HepG2 (cell line): ENCODE measurements around the gene KRTAP9-4.
"Not testable (repeated sequence)": the region's sequence is repeated elsewhere in the genome, so short reads cannot be mapped to it uniquely, and the experiment has no call there.

Experiments
- HNRNPL ChIP-seq: fragments of 200-400 bp; formaldehyde crosslinking; IDR thresholded peaks from 2 replicates; pipeline ENCODE4 v1.6.1; 2017; ENCODE audit warnings: mild to moderate bottlenecking, low read depth, low read length
- ZBTB1 ChIP-seq: sonication (generic); formaldehyde crosslinking; IDR thresholded peaks from 2 replicates; pipeline ENCODE4 v1.4.0; 2020; ENCODE audit warnings: missing genetic modification reagents, borderline replicate concordance
- ZBTB7A ChIP-seq: sonication (generic); formaldehyde crosslinking; IDR thresholded peaks from 2 replicates; pipeline ENCODE4 v1.8.0; 2022; ENCODE audit warnings: mild to moderate bottlenecking, missing genetic modification reagents
- ZNF274 ChIP-seq: sonication (generic); formaldehyde crosslinking; IDR thresholded peaks from 2 replicates; pipeline ENCODE4 v1.5.1; 2020; ENCODE audit warnings: mild to moderate bottlenecking, missing genetic modification reagents

GRCh38 chr17:41246995-41247787, 2.3 kb upstream of the KRTAP9-4 start:
- TF ChIP-seq ZBTB1 (CRISPR knock-in tag); HNRNPL; ZNF274 (CRISPR knock-in tag); ZBTB7A: not testable (repeated sequence)
